ACHN (cell line): ENCODE measurements around the gene B3GAT2.

Source experiments
- DNase-seq: peaks from one replicate; pipeline ENCODE4 v3.0.0-alpha.2; 2015
- in situ Hi-C: cut with HindIII; loops from 2 replicates; pipeline ENCODE4 v1.10.0; 2017; ENCODE audit warnings: low sequenced_read_pairs, low pct_ligation_motif_present, low pct_unique_long_range_greater_than_20kb

B3GAT2 gene

GRCh38 chr6:70849348-70850069 is 107.4 kb downstream of the B3GAT2 start:
- in situ Hi-C loops: no loop called here
- DNase-seq: no peak

DNA sequence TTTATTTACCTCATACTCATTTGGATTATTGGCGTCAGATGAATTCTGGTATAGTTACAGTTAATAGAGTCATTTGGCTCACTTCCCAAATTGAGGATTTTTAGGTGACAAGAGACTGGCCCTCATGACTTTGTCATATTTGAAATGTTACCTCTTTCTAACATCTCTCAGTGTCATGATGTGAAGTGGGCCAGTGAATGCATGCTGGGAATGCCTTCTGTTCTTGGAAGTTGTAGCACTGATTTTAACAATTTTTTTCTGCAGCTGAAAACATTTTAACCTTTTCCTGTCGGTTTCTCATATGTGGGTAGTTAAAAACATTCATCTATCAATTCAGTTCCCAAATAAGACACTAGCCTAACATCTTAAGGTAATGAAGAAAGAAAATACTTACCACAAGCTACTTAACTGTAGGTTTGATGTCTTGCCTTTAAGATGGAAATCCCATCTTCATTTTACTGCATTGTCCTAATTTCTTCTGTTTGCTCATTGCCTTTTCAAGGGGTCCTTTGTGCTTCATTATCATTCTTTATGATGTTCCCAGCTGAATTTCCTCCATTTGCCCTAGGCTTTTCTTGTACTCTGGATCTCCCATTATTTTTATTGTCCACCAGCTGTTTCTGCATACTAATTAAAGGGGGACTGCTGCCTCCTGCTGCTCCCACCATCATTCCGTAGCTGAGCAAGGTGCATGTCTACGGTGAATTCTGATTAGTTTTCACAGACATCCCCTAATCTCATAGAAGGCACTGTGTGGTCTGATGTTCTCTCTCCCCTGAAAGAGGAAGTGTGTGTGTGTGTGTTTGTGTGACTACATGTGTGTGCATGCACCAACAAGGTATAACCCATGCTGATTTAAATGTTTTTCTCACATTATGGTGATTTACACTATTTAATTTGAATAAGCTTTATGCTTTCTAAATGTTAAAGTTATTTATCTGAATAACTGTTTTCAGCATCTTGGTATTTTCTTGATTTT is 109.5 kb downstream of the B3GAT2 start:
- no peak for DNase-seq
- in situ Hi-C loops: no loop called here

DNA sequence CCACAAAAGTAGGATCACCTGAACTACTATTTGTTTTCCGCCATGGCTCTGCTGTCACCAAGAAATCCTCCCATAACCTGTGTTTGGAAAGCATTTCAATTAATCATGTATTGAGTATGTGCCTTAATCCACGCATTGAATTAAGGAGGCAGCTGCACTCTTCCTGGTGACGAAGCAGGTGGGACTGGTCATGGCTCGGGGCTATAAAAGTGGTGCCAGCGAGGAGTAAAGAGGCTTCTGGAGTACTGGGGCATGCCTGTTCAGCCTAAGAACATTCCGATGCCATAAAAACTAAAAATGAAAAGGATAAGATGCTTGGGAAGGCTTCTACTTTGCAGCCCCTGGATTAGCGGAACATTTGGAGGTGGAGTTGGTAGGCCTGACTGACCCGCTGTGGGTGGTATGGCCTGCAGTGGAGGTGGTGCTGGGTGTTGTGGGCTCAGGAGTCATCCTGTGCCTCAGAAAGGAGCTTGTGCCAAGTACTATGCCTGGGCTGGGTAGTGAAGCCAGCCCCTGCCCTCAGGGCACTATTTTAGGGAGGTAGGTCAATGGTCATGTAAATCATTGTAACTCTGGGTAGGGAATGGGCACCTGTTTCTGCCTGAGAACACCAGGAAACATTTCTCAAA is 110.5 kb downstream of the B3GAT2 start:
- DNase-seq: no peak
- in situ Hi-C loops: no loop called here

- DNase-seq: no peak
- in situ Hi-C loops: no loop called here
These were observed 112.6 kb downstream of the B3GAT2 start for GRCh38 chr6:70844301-70844700.

- DNase-seq: no peak
- in situ Hi-C loops: no loop called here
These were observed 113.4 kb downstream of the B3GAT2 start for GRCh38 chr6:70843328-70843918.

DNA sequence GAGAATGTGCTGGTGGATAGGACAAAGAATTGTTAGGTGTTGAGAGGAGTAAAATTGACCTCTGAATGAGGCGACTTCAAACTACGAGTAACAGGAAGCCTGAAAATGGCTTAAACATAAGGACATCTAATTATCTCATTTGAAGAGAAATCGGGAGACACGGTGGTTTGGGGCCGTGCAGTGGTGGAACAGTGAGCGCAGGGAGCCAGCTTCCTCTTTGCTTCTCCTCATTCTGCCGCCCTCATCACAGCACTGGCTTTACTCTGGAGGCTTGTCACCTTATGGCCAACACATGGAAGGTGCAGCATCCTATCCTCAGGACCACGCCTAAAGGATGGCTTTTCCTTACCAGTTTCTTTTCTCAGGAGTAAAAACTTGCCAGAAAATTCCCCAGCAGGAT is 114.3 kb downstream of the B3GAT2 start:
- in situ Hi-C loops: no loop called here
- no peak for DNase-seq

DNA sequence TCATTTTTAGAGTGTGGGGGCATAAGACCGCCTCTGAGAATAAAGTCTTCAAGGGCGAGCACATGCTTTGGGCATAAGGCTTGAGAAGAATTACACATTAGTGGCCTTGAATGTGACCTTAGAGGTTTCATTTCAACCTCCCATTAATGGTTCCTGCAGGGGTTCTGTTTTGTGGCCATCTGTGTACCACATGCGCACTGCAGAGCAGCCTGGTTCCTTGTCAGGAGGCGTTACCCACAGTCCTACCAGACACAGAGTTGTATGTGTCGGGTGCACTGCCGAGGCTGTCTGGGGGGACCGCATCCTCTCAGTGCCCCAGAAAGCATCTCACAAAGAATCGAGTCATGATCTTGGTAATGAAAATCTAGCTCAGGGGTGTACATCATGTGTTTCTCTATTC is 115.7 kb downstream of the B3GAT2 start:
- DNase-seq: no peak
- in situ Hi-C loops: no loop called here

DNA sequence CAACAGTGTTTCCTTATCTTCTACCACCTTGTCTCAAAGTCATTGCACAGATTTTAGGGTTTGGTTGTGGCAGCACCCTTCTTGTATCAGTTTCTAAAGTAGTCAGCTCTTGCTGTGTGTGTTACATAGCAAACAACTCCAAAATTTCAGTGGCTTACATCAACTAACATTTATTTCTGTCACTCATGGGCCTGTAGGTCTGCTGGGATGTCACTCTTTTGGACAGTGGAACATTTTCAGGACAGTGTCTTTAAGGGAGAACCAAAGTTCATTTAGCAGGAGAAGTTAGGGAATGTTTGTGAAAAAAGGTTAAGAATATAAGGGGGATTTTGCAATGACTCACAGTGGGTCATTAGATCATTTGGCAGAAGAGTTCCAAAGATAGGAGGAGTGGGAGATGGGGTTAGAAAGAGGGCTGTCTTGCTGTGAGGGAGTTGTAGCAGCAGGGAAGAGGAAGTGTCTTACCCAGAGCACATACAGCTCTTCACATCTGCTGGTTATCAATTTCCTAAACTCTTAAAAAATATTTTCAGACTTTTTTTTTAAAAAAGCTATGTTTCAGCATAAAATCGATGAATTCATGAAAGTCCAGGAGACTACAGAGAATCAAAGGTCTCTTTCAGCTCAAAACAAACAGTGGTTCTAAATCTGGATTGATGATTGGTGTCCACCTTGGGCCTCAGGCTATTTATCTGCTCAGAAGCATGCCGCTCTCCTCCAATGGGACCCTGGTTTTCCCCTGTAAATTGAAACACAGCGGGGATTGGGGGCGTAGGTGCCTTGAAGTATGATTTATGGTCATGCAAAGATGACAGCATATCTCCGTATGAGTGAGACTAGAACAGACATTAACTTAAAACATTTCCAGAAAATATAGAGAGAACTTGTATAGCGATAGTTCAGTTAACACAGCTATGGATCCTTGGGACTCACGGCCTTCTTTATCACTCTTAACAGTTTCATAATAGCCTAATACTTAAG is 117.3 kb downstream of the B3GAT2 start:
- in situ Hi-C loops: no loop called here
- DNase-seq: no peak

- no peak for DNase-seq
- in situ Hi-C loops: no loop called here
These were observed 118.0 kb downstream of the B3GAT2 start for GRCh38 chr6:70838907-70839285.

GRCh38 chr6:70834520-70834919 is 122.3 kb downstream of the B3GAT2 start:
- DNase-seq: no peak
- in situ Hi-C loops: no loop called here

DNA sequence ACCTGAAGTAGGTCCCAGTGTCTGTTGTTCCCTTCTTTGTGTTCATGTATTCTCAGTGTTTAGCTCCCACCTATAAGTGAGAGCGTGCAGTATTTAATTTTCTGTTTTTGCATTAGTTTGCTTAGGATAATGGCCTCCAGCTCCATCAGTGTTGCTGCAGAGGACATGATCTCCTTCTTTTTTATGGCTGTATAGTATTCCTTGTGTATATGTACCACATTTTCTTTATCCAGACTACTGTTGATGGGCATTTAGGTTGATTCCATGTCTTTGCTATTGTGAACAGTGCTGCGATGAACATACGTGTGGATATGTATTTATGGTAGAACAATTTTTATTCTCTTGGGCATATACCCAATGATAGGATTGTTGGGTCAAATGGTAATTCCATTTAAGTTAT is 125.4 kb downstream of the B3GAT2 start:
- in situ Hi-C loops: no loop called here

DNA sequence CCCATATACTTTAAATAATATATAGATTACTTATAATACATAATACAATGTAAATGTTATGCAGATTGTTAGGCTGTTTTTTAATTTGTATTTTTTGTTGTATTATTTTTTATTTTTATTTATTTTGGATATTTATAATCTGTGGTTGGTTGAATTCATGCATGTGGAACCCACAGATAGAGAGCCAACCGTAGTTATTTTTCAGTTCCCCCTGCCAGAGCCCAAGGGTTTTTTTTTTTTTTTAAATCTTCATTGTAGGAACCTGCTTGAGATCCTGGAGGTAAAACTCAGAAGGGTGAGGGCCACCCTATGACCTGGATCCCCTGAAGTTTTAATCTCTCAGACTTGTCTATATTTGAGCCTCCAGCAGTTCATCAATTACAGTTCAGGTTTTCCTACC is 133.2 kb downstream of the B3GAT2 start:
- in situ Hi-C loops: no loop called here
- no peak for DNase-seq

More for the DNA sequence above, 125.4 kb downstream of the B3GAT2 start:
- no peak for DNase-seq

DNA sequence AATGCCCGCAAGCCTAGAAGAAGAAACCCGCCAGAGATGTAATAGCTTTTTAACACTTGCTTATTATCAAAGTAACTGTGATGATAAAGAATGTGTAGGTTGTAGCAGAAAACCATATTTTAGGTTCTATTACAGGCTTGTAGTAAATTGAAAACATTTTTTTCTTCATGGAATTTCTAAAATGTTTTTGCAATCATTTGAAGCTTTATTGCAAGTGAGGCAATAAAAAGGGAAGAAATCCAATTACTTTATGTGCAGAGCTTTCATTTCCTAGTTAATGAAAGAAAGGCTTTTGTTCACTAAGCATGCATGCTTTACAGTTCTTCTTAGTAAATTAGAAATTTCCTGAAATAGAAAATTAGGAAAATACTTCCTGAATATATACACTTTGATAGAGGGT is 135.1 kb downstream of the B3GAT2 start:
- in situ Hi-C loops: no loop called here
- DNase-seq: no peak

DNA sequence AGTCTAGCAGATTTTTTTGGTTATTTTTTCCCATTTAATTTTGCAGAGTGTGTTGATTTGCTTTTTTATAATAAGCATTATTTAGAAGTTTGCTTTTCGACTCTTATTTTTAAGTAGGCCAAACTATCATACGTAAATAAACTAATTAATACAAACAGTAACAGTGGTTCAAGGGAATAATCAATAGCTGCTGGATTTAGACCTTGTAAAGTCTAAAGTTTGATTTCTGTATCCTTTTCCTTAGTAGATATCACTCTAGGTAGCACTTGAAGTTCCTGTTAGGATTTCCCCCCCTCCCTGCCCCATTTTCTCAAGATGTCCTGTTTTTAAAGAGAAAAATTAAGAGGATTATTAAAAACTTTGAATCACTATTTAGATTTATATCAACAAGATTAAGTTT is 136.1 kb downstream of the B3GAT2 start:
- in situ Hi-C loops: no loop called here
- DNase-seq: no peak

DNA sequence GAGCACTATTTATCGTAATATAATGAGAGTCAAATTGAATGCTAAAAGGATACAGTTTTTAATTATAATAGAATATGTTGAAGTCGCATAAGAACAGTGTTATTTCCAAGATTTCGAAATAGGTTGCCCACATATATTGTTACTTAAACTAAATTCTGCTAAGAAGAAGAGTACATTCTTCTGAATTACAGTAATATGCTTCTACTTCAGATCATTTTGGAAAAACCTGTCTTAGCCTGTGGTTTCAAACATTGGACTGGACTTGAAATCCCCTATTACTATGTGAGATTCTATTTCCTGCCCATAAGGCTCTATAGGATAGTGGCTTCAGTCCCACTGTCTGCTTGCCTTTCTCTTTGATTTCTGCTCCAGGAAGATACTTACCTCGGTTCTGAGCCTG is 137.2 kb downstream of the B3GAT2 start:
- DNase-seq: no peak
- in situ Hi-C loops: no loop called here

- in situ Hi-C loops: no loop called here
These were observed 143.0 kb downstream of the B3GAT2 start for GRCh38 chr6:70813885-70814284.

GRCh38 chr6:70811788-70812187 is 145.1 kb downstream of the B3GAT2 start:
- in situ Hi-C loops: no loop called here
- DNase-seq: no peak

More at GRCh38 chr6:70813885-70814284, 143.0 kb downstream of the B3GAT2 start:
- DNase-seq: no peak
